ENCODE data around the gene GPATCH2L. TPM values are rescaled to one million over a fixed set of nuclear protein-coding genes. Genes with fewer than 3 reads are reported as not detected.

The GPATCH2L gene
- total and polyA plus RNA-seq, 2 experiments from 2014 or later = 16.1 to 60.5 TPM

GRCh38 chr14:76257111-76257803 lies 105.5 kb downstream of the GPATCH2L start:
- no peak overlapping the region for H3K4me3 ChIP-seq
- no peak for TF ChIP-seq EZH2phosphoT487 (IDR thresholded peaks at IDR 0.05; ENCODE audit: low read depth, severe bottlenecking, unreplicated experiment)
- no peak for TF ChIP-seq CTCF (IDR thresholded peaks at IDR 0.05; ENCODE audit: poor library complexity)
- no peak for TF ChIP-seq EZH2 (IDR thresholded peaks at IDR 0.05; ENCODE audit: borderline replicate concordance)
- no peak for DNase-seq (ENCODE audit: low spot score)
- no peaks in the 10 kb centered on the region for H3K9me2 ChIP-seq (replicated peaks; ENCODE audit: insufficient read depth)
- H2AFZ ChIP-seq = no peak overlapping the region
- no peaks in the 10 kb centered on the region for H3K36me3 ChIP-seq (replicated peaks; ENCODE audit: insufficient read depth, low read depth)
- no peaks in the 10 kb centered on the region for H4K20me1 ChIP-seq (ENCODE audit: insufficient read depth, poor library complexity, severe bottlenecking)
- no peaks in the 10 kb centered on the region for H3K9me3 ChIP-seq (ENCODE audit: low read depth)
- WGBS (ENCODE audit: low lambda C conversion rate, missing lambda C conversion rate) = 69% methylated on average over 9 of the region's 9 CpGs
- no peaks in the 10 kb centered on the region for H3K27me3 ChIP-seq
- no peaks in the 10 kb centered on the region for H3K79me2 ChIP-seq
- no peaks in the 10 kb centered on the region for H3K4me1 ChIP-seq (ENCODE audit: insufficient read depth)
- H3K4me2 ChIP-seq = no peak overlapping the region
- H3K27ac ChIP-seq = no peak overlapping the region

GRCh38 chr14:76257842-76258397 lies 106.2 kb downstream of the GPATCH2L start:
- TF ChIP-seq EZH2phosphoT487 (IDR thresholded peaks at IDR 0.05; ENCODE audit: low read depth, severe bottlenecking, unreplicated experiment) = no peak
- no peak for TF ChIP-seq CTCF (IDR thresholded peaks at IDR 0.05; ENCODE audit: poor library complexity)
- no peak for TF ChIP-seq EZH2 (IDR thresholded peaks at IDR 0.05; ENCODE audit: borderline replicate concordance)
- WGBS (ENCODE audit: low lambda C conversion rate, missing lambda C conversion rate) = 72% methylated on average over 4 of the region's 4 CpGs
- no peak for DNase-seq (ENCODE audit: low spot score)
- H2AFZ ChIP-seq = no peak overlapping the region
- H3K4me3 ChIP-seq = no peak overlapping the region
- H3K4me2 ChIP-seq = no peak overlapping the region
- H3K36me3 ChIP-seq (replicated peaks; ENCODE audit: insufficient read depth, low read depth) = no peaks in the 10 kb centered on the region
- H4K20me1 ChIP-seq (ENCODE audit: insufficient read depth, poor library complexity, severe bottlenecking) = no peaks in the 10 kb centered on the region
- no peaks in the 10 kb centered on the region for H3K9me3 ChIP-seq (ENCODE audit: low read depth)
- no peaks in the 10 kb centered on the region for H3K27me3 ChIP-seq
- no peak overlapping the region for H3K27ac ChIP-seq
- H3K79me2 ChIP-seq = no peaks in the 10 kb centered on the region
- no peaks in the 10 kb centered on the region for H3K4me1 ChIP-seq (ENCODE audit: insufficient read depth)
- no peaks in the 10 kb centered on the region for H3K9me2 ChIP-seq (replicated peaks; ENCODE audit: insufficient read depth)

GRCh38 chr14:76259029-76259735 lies 107.5 kb downstream of the GPATCH2L start:
- no peaks in the 10 kb centered on the region for H3K36me3 ChIP-seq (replicated peaks; ENCODE audit: insufficient read depth, low read depth)
- H3K79me2 ChIP-seq = no peaks in the 10 kb centered on the region
- H3K4me3 ChIP-seq = no peak overlapping the region
- H2AFZ ChIP-seq = no peak overlapping the region
- H3K9me2 ChIP-seq (replicated peaks; ENCODE audit: insufficient read depth) = no peaks in the 10 kb centered on the region
- no peak for DNase-seq (ENCODE audit: low spot score)
- no peaks in the 10 kb centered on the region for H4K20me1 ChIP-seq (ENCODE audit: insufficient read depth, poor library complexity, severe bottlenecking)
- no peak overlapping the region for H3K27ac ChIP-seq
- no peaks in the 10 kb centered on the region for H3K27me3 ChIP-seq
- no peaks in the 10 kb centered on the region for H3K9me3 ChIP-seq (ENCODE audit: low read depth)
- no peak overlapping the region for H3K4me2 ChIP-seq
- no peaks in the 10 kb centered on the region for H3K4me1 ChIP-seq (ENCODE audit: insufficient read depth)
- TF ChIP-seq EZH2phosphoT487 (IDR thresholded peaks at IDR 0.05; ENCODE audit: low read depth, severe bottlenecking, unreplicated experiment) (no peak), CTCF (IDR thresholded peaks at IDR 0.05; ENCODE audit: poor library complexity) (no peak), EZH2 (IDR thresholded peaks at IDR 0.05; ENCODE audit: borderline replicate concordance) (no peak)
- 76% methylated on average over 6 of the region's 6 CpGs for WGBS (ENCODE audit: low lambda C conversion rate, missing lambda C conversion rate)

All from hepatocyte (in vitro differentiated cells).